HG03060 (cell line): ENCODE measurements around the gene SIAH2.

ENCODE experiments used
- ATAC-seq: cut with Tn5 transposase; IDR thresholded peaks from one replicate; pipeline ENCODE4 v1.9.1; 2021; ENCODE audit warnings: low read depth, moderate number of reproducible peaks; ENCODE audit not compliant: unreplicated experiment

The SIAH2 gene

DNA sequence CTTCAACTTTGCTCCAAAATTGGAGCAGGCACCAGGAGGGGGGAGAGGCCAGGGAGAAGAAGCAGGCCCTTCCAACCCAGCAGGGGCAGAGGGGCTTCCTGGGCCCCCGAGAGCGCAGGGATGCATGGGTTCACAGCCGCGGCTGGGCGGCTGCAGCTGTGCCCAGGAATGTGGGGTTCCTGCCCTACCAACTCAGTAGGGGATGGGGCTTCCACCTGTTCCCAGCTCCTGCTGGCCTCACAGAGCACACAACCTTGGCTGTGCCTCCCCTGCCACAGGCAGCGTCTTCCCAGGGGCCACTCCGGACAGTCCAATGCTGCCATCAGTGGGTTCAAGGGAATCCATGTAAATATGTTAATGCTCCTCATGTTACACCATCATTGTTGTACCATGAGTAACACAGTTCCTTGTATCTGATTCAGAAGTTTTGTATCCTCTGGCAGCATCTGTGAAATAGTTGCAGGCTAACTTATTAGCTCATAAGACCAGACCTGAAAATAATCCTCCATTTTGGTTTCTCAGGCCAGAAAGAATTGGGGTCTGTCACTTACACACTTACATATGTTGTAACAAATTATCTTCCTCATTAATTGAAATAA lies 12.1 kb upstream of the SIAH2 start:
- no peak for ATAC-seq

DNA sequence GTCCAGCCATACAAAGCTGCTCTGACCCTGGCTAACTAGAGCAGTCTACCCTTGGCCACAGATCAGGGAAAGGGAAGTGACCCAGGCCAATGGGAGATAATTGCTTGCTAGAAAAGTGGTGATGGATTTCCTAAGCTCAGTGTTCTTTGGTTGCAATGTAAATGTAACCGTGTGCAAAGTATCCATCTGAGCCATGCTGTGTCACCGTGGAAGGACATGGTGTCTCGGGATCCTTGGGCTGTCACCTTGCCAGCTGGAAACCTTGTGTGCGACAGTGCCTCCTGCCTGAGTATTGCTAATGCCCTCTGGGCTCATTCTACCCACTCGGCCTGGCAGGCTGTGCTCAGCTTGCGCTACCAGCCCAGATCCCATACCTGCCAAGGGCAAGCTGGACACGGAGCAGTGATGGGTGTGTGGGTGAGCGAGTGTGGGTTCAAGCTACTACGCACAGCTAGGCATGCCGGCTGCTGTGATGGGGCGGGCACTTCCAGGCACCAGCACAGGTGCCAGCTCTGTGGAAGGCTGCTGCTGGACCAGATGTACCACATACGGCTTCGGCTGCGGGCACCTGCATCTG lies 10.7 kb upstream of the SIAH2 start:
- no peak for ATAC-seq

DNA sequence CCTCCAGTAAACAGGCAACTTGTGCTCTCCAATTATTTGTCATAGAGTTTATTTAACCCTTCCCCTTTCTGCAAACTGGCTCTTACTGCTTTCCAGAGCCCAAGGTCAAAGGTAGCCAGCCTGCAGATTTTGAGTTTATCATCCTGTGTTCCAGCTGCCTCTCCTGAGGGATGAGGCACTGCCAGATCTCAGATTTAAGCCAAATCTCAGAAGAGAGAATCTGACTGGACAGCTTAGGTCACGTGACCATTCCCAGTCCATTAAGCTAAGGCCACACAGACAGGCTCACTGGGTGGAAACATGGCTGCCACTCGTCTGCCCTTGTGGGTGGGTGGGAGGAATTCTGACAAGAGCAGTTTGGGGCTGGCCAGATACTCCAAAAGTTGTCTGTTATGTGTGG lies 8.6 kb upstream of the SIAH2 start:
- ATAC-seq: no peak

DNA sequence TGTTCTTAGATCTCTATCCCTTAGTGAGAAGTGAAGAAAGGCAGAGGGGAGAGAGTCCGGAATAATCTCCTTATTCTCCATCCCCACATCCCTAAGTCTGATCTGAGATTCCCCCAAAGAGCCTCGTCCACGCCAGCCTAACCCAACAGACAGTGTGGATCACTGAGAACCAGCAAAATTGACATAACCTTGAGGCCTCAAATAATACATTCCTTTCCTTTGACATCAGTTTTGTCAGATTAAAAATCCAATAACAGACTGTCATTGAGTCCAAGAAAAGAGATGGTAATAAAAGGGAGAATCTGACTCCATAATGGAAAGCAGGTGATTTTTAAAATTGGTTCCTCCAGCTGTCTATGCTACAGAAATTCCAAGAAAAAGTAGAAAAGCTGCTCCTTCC lies 7.7 kb upstream of the SIAH2 start:
- no peak for ATAC-seq

DNA sequence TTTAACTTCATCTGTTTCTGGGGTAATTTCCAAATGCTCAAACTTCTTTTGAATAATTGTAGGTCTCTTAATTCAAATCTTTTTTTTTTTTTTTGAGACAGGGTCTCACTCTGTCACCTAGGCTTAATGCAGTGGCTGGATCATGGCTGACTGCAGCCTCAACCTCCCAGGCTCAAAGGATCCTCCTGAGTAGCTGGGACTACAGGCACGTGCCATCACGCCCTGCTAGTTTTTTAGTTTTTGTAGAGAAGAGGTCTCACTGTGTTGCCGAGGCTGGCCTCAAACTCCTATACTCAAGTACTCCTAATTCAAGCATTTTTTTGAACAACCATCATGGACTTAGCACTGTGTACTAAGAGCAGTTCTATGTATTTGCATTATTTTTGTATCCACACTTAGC lies 3.8 kb upstream of the SIAH2 start:
- ATAC-seq: no peak

DNA sequence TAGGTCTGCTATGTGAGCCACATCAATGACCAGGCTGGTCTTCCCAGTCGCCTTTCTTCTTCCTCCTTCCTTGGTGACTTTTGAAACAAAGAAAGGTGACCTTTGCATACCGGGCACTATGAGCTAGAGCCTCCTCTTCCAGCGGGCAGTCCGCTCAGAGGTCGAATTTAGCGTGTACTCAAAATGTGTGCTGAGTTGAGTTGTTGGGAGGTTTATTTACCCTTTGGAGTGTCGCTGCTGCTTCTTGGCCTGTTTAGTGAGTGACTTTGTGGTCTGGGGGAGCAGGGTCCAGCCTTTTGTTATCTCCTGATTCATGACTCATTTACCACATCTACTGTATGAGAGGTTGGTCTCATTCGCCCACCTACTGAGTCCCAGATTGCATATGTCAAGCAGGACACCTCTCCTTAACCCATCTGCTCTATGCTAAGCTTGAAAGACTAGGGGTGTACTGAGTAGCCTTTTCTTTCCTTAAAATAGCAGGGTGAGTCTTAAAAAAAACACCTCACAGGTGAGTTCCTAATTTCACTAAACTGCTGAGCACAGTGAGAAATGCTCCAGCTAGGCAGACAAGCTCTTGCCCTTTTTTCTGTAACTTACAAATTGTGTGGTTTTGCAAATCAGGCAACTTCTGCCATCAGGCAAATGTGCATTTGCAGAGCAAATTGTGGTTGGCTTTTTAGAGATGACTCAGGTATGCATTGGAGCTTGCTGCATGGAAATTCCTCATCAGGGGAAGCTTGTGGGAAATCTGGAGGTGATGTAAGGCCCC lies 3.2 kb upstream of the SIAH2 start:
- peak; percentile 29 for ATAC-seq

DNA sequence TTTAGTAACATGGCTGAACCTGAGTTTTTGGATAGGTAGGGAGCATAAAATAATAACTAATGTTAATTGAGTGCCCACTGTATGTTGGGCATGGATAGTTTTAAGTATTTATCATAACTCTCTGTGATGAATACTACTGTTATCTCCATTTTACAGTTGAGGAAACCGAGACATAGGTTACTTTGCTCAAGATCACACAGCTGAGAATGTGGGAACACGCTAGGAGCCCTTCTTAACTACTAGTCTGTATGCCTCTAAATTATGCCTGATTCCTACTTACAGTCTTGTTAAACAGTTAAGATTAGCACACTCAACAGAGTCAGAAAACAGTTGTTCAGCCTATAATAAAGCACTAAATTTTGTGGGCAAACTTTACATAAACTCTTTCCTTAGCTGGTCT lies 2.0 kb upstream of the SIAH2 start:
- no peak for ATAC-seq

DNA sequence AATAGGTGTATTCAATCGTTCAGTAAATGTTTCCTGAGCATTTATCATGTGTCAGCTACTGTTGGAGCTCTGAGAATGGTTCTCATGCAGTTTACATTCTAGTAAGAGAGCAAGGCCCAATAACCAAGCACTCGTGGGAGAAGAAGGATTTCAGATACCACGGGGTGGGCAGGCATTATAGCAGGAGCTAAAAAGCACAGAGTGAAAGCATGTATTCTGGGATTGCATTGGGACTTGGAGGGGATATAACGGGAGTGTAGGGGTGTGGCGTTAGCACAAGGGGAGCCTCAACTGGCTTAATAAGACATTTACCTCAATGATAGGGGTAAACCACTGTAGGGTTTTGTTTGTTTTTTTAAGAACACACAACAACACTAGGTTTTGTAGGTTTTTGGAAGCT lies 1.6 kb upstream of the SIAH2 start:
- ATAC-seq: no peak

DNA sequence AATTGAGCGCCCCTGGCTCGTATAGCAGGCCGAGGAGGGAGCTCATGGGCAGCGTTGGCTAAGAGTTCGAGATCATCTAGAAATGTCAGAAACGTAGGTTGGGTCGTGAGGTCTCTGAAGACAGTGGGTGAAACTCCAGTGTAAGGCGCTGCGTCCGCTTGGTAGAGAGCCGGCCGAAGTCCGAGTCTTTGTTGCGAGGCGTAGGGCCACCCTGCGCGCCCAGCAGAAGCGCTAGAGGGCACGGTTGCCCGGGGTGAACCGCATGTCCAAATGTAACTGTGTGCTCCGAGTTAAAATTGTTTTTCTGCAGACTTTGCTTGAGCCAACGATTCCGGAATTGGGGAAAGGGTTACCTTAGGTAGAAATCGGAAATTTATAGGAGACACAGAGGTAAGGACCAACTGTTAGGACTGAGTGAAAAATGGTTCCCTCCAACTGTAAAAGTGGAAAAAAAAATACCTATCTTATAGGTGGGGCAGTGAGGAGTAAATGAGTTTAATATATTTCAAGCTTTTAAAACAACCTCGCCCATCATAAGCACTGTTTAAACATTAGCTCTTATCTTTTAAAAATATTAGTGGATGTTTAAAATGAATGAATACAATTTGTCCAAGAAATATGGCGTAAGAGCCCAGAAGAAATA lies 993 bp upstream of the SIAH2 start:
- no peak for ATAC-seq

DNA sequence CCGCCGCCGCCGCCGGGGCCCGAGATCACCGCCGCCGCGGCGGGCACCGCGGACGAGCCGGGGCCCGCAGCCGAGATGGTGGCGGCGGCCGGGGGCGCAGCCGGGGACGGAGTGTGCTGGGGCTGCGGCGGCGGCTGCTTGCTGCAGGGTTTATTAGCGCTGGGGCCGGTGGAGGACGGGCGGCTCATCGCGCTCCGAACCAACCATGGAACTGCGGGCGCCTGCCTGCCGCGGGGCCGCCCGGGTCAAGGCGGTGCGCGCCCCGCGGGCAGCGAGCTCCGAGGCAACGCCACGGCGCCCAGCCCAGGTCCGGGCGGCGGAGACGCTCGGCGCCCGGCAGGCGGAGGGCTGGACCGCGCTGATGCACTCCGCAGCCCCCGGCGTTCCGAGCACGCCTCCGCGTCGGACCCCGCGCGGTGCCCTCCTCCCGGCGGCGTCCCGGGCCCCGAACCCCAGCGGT lies 277 bp downstream of the SIAH2 start:
- ATAC-seq: no peak

DNA sequence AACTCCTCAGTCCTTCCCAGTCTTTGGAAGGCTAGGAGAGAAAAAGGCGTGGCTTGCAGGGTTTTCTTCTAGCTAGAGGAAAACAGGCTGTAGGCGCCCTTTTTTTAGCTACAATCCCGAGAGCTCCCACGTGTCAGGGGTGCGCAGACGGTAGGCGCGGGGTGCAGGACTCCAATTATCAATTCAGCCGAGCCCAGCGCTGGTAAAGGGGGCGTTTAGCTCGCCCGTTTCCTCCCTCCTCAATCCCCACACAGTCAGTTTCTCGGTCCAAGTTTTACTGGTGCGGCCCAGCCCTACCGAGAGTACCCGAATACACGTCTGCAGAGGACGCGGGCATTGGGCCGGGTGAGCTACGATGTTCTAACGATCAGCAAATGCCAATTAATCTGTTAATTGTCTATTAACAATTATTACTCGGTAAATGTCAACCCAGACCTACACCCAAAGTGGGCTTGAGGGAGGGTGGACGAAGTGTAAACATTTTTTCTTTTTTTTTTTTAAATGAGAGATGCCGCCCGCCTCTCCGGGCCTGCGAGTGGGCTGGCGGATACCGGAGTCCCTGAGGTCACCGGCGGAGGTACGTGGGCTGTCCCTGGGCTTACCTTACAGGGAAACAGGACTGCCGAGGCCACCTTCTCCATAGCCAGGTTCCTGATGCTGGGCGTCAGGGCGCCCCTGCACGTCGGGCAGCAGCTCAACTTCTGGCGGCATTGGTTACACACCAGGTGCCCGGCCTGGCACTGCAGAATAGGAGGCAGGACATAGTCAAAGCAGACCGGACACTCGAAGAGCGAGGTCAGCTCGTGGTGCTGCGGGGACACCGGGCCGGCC lies 923 bp downstream of the SIAH2 start:
- ATAC-seq: no peak

DNA sequence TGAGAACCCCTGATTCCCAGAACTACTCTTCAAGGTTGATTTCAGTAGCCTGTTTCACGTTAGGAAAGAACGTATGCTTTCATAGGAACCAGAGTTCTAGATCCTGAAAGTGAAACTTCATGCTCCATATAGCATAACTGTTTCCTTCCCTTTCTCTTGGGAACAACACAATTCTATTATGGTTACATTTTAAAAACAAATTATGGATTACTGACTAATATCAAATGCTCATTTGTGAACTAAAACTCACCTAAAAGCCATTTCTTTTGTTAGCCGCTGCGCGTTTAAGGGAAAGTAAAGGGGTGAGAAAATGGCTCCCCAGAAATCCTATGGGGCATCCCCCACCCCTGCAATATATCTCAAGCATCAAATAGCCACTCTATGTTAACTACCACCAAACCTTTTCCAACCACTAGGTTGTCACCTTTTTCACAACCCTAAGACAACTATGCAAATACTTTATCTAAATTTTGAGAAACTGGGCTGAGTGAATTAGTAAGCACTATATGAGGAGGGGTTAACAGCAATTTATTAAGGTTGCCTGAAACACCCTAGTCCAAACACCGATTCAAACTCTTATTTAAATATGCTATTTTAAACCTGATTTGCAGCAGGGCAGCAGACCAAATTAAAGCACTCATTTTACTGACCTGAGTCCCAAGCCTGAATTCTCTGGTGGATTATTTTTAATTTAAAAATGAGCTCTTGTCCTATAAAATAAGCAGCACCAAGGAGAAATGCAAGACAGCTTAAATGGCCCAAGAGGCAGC lies 2.4 kb downstream of the SIAH2 start:
- ATAC-seq: peak; percentile 29

DNA sequence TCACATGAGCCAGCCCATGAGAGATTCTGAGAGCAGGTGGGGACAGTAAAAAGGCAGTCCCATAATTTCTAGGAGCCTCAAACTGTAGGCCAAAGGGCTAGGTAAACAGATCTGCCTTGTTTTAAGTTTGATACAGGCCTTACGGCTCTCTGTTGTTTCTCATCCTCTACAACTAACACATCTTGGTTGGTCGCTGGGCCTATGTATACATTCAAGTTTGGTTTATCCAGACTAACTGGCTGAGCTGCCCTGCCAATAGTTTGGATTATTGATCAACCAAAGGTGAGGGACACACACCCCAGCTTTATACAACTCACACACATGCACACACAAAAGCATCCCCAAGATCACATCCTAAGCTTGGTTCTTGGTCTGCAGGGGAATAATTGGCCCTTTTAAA lies 3.0 kb downstream of the SIAH2 start:
- no peak for ATAC-seq

DNA sequence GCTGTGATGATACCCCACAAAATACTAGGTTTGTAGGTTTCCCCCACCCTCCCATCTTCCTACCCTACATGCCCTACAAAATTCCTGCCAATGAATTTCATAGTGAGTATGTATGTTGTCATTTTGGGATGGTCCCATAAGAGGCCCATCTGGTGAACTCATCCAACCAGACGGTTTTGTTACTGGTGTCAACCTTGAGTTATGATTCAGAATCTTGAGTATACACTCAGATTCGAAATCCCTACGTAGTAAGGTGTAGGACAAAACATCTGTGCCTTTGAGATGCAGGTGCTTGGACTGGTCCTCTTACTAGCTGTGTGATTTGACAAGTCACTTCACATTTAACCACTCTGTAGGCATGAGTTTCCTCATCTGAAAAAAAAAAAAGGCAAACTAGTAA lies 3.6 kb downstream of the SIAH2 start:
- no peak for ATAC-seq

DNA sequence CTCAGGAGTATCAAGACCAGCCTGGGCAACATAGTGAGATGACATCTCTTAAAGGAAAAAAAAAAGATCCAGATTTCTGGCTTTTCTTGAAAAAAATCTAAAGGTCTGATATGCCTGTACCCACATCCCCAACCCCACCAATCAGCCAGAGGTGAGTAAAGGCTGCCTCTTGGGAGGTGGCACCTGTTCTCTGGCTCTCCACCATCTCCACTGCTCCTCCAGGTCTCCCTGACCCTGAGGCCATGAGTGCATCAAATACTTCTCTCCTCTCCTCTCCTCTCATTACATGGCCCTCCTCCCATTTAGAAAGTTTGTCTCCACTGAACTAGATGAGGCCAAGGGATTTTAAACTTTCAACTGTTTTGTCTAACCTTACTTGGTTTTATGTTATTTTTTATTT lies 5.2 kb downstream of the SIAH2 start:
- ATAC-seq: no peak

DNA sequence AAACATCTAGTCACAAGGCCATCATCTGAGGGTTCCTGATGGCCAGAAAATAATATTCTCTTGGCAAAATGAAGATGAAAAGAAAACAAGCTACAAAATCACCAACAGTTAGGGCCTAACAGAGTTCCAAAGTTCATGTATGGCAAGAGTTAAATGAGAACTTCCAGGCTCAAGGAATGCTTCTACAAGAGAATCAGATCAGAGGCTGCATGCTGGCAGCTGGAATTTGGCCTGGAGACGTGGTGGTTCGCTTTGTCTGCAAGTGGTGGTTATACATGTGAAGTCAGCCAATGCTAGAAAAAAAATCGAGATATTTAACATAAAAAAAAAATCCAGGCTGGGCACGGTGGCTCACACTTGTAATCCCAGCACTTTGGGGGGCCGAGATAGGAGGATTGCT lies 5.6 kb downstream of the SIAH2 start:
- ATAC-seq: no peak

DNA sequence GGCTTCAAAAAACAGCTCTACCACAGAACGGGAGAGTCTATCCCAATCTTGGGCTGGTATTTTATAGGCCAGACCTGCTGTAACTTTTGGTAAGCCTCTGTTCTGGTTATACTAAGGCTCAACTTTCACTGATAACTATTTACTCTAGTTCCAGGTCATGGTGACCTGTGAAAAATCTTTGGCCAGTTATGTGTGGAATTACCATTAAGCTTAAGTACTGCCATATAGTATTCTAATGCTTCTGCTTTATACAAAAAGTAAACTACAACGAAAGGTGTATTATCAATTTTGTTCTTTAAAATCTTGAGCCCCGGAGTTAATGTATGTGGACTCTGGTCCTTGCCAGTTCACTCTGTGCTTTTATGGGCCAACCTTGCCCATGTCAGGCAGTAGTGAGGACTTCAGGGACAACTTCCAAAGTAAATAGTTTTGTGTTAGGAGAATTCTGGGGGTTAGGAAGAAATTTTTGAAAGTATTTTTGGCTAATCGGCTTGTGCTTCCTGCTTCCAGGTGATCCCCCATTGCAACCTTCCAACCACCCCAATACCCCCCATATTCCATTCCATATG lies 6.4 kb downstream of the SIAH2 start:
- no peak for ATAC-seq

DNA sequence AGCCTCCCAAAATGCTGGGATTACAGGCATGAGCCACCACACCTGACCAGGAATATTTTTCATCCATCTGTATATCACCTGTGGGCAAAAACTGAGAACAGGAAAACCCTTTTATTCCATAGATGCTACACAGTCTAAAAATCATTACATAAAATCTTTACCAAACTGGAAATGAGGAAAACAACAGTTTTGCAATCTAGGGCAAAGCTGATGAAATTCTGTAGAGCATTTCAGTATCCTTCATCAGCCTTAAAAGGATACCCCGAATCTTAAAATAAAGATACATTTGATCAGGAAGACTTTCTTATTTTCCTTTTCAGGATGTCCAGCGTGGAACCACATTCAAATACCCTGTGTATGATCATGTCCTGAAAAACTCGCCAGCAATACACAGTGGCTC lies 7.1 kb downstream of the SIAH2 start:
- no peak for ATAC-seq

DNA sequence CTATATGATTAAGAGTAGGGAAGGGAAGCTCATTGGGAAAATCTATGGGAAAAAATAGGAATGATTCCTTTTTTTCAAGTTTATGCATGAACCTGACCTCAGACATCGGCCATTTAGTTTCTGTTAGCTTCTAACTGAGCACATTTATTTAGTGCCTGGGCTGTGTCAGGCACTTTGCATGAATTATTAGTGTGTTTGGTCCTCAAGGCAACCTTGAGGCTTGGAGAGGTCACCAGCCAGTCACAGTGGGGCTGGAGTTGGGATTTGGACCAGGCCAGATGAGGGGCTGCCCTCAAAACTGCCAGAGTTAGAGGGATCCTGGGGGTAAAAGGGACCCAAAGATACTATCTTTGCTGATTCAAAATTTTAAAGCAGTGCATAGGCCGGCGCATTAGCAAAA lies 8.1 kb downstream of the SIAH2 start:
- no peak for ATAC-seq

DNA sequence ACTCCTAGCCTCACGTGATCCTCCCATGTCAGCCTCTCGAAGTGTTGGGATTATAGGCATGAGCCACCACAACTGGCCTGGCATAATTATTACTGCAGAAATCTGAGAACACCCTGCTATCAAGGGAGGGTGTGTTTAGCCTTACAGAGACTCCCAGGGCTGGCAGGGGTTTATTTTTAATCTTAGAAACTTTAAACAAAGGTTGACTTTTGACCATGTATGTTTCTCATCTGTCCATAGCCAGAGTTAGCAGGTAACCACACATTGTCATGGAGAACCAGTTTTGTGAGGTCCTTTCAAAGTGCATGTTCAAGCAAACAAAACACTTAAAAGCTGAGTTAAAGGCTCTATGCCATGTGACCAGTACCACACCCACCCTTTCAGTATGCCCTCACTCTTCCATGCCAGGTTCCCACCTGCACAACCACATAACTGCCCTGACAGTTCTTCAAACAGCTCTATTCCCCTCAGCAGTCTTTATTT lies 11.1 kb downstream of the SIAH2 start:
- ATAC-seq: no peak
